SU-DHL-6 (cell line): ENCODE measurements around the gene RPS27L.
A peak's percentile ranks its signal among the peaks of the same experiment; 100 is the strongest.

ENCODE experiments used
- H2AFZ ChIP-seq: fragments of 200-600 bp; sonication (generic); 2 replicates; pipeline ENCODE4 v1.6.1; 2014; ENCODE audit warnings: low read depth, mild to moderate bottlenecking, moderate library complexity, mixed read lengths, antibody characterized with exemption, low read length; ENCODE audit not compliant: severe bottlenecking
- H3F3A ChIP-seq: fragments of 200-600 bp; shearing (Covaris generic); 2 replicates; pipeline ENCODE4 v1.6.0; 2016; ENCODE audit warnings: antibody characterized with exemption, mild to moderate bottlenecking; ENCODE audit not compliant: insufficient read depth
- H3K27ac ChIP-seq: fragments of 200-600 bp; sonication (generic); 2 replicates; pipeline ENCODE4 v1.5.1; 2016; ENCODE audit warnings: low read depth, mild to moderate bottlenecking, low read length, moderate library complexity, mixed read lengths
- H3K27me3 ChIP-seq: fragments of 200-600 bp; sonication (generic), shearing (Covaris generic); 2 replicates; pipeline ENCODE4 v1.6.0; 2014; ENCODE audit warnings: mild to moderate bottlenecking, low read length
- H3K36me3 ChIP-seq: fragments of 200-600 bp; sonication (generic); 2 replicates; pipeline ENCODE4 v1.6.1; 2014; ENCODE audit warnings: mild to moderate bottlenecking, low read length, mixed read lengths
- H3K4me2 ChIP-seq: fragments of 300-600, 200-600 bp; shearing (Covaris generic), sonication (generic); 2 replicates; pipeline ENCODE4 v1.6.0; 2014; ENCODE audit warnings: low read length, low read depth, mild to moderate bottlenecking; ENCODE audit not compliant: poor library complexity, severe bottlenecking
- H3K4me3 ChIP-seq: fragments of 200-600 bp; sonication (generic); 2 replicates; pipeline ENCODE4 v1.5.1; 2014; ENCODE audit warnings: antibody characterized with exemption, low read length, mild to moderate bottlenecking, mixed read lengths; ENCODE audit not compliant: insufficient read depth, poor library complexity, severe bottlenecking
- H3K79me2 ChIP-seq: fragments of 200-600 bp; sonication (generic); 2 replicates; pipeline ENCODE4 v1.6.1; 2014; ENCODE audit warnings: mild to moderate bottlenecking, low read length, moderate library complexity; ENCODE audit not compliant: insufficient read depth
- H3K9ac ChIP-seq: fragments of 200-600 bp; sonication (generic); 2 replicates; pipeline ENCODE4 v1.7.0; 2014; ENCODE audit warnings: mild to moderate bottlenecking, low read length
- H3K9me2 ChIP-seq: fragments of 200-600 bp; sonication (generic); replicated peaks from 2 replicates; pipeline ENCODE4 v1.6.1; 2014; ENCODE audit warnings: low read length; ENCODE audit not compliant: insufficient read depth
- H3K9me3 ChIP-seq: fragments of 200-600 bp; sonication (generic); 2 replicates; pipeline ENCODE4 v1.6.1; 2014; ENCODE audit warnings: low read length, mixed read lengths; ENCODE audit not compliant: insufficient read depth
- H4K20me1 ChIP-seq: fragments of 200-600 bp; sonication (generic); 2 replicates; pipeline ENCODE4 v1.6.1; 2014; ENCODE audit warnings: low read depth, mild to moderate bottlenecking, antibody characterized with exemption, low read length, moderate library complexity, mixed read lengths
- EZH2phosphoT487 ChIP-seq: fragments of 200-600 bp; sonication (generic), shearing (Covaris generic); conservative IDR thresholded peaks from 2 replicates; pipeline ENCODE4 v1.6.1; 2018; ENCODE audit warnings: mild to moderate bottlenecking, antibody characterized with exemption, low read length, moderate library complexity, mixed read lengths
- TF ChIP-seq, protein P1 (sequence below): fragments of 200-600 bp; sonication (generic); IDR thresholded peaks from one replicate; pipeline ENCODE4 v1.5.1; 2017; ENCODE audit warnings: antibody characterized with exemption, mild to moderate bottlenecking, low read length, moderate library complexity; ENCODE audit not compliant: insufficient read depth, poor library complexity, severe bottlenecking

The RPS27L gene

DNA sequence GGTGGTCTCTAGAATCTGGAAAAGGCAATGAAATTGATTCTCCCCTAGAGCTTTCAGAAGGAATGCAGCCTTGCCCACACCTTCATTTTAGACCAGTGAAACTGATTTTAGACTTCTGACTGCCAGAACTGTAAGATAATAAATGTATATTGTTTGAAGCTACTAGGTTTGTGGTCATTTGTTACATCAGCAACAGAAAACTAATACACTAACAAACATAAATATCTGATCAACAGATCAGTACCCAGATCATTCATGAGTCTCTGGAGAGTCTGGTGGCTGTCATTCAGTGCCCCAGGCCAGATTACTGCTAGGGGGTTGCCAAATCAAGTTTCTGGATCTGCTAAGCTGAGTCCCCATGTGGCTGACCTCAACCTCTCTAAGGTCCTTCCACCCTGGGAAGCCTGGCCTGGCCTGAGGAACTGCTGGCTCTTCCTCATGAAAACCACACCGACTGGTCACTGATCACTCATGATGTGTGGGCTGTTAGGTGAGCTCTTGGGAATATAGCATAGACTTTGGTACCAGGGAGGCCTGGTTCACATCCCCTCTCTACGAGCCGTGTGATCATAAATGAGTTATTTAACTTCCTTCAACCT, 46.8 kb downstream of the RPS27L start:
- Histone ChIP-seq H3K27ac (no peak overlapping the region), H3K9ac (no peak overlapping the region), H3F3A (no peaks in the 10 kb centered on the region), H3K4me3 (no peak overlapping the region), H2AFZ (peak overlapping the region; percentile 69), H3K36me3 (no peaks in the 10 kb centered on the region), H3K9me2 (no peaks in the 10 kb centered on the region), H3K79me2 (no peaks in the 10 kb centered on the region), H4K20me1 (no peaks in the 10 kb centered on the region), H3K9me3 (no peaks in the 10 kb centered on the region), H3K4me2 (no peak overlapping the region), H3K27me3 (no peaks in the 10 kb centered on the region)
- TF ChIP-seq EZH2phosphoT487: no peak
- TF ChIP-seq, protein P1, sequence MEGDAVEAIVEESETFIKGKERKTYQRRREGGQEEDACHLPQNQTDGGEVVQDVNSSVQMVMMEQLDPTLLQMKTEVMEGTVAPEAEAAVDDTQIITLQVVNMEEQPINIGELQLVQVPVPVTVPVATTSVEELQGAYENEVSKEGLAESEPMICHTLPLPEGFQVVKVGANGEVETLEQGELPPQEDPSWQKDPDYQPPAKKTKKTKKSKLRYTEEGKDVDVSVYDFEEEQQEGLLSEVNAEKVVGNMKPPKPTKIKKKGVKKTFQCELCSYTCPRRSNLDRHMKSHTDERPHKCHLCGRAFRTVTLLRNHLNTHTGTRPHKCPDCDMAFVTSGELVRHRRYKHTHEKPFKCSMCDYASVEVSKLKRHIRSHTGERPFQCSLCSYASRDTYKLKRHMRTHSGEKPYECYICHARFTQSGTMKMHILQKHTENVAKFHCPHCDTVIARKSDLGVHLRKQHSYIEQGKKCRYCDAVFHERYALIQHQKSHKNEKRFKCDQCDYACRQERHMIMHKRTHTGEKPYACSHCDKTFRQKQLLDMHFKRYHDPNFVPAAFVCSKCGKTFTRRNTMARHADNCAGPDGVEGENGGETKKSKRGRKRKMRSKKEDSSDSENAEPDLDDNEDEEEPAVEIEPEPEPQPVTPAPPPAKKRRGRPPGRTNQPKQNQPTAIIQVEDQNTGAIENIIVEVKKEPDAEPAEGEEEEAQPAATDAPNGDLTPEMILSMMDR: no peak

DNA sequence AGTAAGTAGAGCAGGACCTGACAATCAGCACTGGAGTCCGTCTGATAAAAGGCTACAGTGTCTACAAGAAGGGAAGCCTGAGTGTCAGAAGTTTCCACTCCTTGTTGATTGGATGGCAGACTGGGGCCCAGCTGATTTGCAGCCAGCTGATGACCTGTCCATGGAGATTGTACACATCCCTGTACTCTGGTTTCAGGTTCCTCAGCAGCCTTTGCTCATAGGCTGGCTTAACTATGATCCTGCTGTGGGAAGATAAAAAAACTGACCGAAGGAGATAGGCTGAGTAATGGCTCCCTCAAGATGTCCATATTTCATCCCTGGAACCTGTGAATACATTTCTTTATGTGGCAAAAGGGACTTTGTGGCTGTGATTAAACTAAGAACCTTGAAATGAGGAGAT, 47.4 kb downstream of the RPS27L start:
- no peak overlapping the region for H3K27ac ChIP-seq
- H3K27me3 ChIP-seq: no peaks in the 10 kb centered on the region
- no peaks in the 10 kb centered on the region for H3K9me3 ChIP-seq
- H3K9me2 ChIP-seq: no peaks in the 10 kb centered on the region
- TF ChIP-seq, protein P1: no peak
- no peak for TF ChIP-seq EZH2phosphoT487
- H3K4me3 ChIP-seq: no peak overlapping the region
- H4K20me1 ChIP-seq: no peaks in the 10 kb centered on the region
- H3K4me2 ChIP-seq: no peak overlapping the region
- no peak overlapping the region for H2AFZ ChIP-seq
- H3K79me2 ChIP-seq: no peaks in the 10 kb centered on the region
- H3F3A ChIP-seq: no peaks in the 10 kb centered on the region
- H3K36me3 ChIP-seq: no peaks in the 10 kb centered on the region
- no peak overlapping the region for H3K9ac ChIP-seq

DNA sequence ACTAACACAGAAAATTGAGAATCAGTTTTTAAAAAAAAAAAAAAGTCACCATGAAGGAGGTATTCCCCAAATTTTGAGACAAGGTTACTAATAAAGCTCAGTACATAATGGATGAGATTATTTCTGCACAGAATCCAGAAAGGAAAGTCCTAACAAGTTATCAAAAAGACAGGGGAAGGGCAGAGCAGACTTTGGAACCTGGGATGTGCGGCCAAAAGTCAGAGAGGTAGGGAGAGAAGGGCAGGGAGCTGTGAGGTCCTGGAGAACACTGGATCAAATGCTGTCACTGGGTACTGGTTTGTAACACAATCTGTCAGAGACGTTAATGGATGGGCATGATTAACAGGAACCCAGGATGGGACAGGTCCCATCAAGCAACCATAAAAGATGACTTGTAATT, 47.8 kb downstream of the RPS27L start:
- Histone ChIP-seq H3K27me3 (no peaks in the 10 kb centered on the region), H3K9me2 (no peaks in the 10 kb centered on the region), H3F3A (no peaks in the 10 kb centered on the region), H3K4me3 (no peak overlapping the region), H3K9me3 (no peaks in the 10 kb centered on the region), H3K36me3 (no peaks in the 10 kb centered on the region), H2AFZ (no peak overlapping the region), H3K79me2 (no peaks in the 10 kb centered on the region), H4K20me1 (no peaks in the 10 kb centered on the region), H3K9ac (no peak overlapping the region), H3K4me2 (no peak overlapping the region), H3K27ac (no peak overlapping the region)
- TF ChIP-seq EZH2phosphoT487: no peak
- TF ChIP-seq, protein P1: no peak
